ENCODE measurements around the gene RNF31. TPM values are rescaled to one million over a fixed set of nuclear protein-coding genes. Genes with fewer than 3 reads are reported as not detected.

RNF31 gene
- total and polyA plus RNA-seq, 2 donors (not counting 1 experiment from before 2014, with no cell fraction given) = 69.8 to 103 TPM

GRCh38 chr14:24100197-24100981 is 46.9 kb upstream of the RNF31 start:
- H3K27me3 Mint-ChIP-seq = no peaks in the 10 kb centered on the region
- intact Hi-C loops (cut with micrococcal nuclease) = loop anchor here (10.0 kb wide), 1 partner anchor 116 kb away; the partner anchor contains the start of gene DHRS4L2
- no peak for TF ChIP-seq EZH2 (IDR thresholded peaks at IDR 0.05; ENCODE audit: borderline replicate concordance, insufficient read depth, low read depth, low read length, poor library complexity, severe bottlenecking)
- TF ChIP-seq, protein P1, sequence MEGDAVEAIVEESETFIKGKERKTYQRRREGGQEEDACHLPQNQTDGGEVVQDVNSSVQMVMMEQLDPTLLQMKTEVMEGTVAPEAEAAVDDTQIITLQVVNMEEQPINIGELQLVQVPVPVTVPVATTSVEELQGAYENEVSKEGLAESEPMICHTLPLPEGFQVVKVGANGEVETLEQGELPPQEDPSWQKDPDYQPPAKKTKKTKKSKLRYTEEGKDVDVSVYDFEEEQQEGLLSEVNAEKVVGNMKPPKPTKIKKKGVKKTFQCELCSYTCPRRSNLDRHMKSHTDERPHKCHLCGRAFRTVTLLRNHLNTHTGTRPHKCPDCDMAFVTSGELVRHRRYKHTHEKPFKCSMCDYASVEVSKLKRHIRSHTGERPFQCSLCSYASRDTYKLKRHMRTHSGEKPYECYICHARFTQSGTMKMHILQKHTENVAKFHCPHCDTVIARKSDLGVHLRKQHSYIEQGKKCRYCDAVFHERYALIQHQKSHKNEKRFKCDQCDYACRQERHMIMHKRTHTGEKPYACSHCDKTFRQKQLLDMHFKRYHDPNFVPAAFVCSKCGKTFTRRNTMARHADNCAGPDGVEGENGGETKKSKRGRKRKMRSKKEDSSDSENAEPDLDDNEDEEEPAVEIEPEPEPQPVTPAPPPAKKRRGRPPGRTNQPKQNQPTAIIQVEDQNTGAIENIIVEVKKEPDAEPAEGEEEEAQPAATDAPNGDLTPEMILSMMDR (IDR thresholded peaks at IDR 0.05) = no peak
- POLR2A ChIA-PET = no interaction called here
- peak overlapping the region; percentile 50 for H3K27ac Mint-ChIP-seq
- DNase-seq = no peak
- H3K27ac ChIP-seq (ENCODE audit: low read length in 2 of 2) = no peak overlapping the region
- no peaks in the 10 kb centered on the region for H3K9me3 ChIP-seq (ENCODE audit: control extremely low read depth in 1 of 3, control insufficient read depth in 2 of 3, insufficient read depth in 1 of 3, low read length in 2 of 3)
- no peak overlapping the region for H3K9ac ChIP-seq (ENCODE audit: low read length)
- WGBS (ENCODE audit: insufficient coverage) = 100% methylated on average over 3 of the region's 4 CpGs
- H3K4me3 Mint-ChIP-seq = no peak overlapping the region
- no peaks in the 10 kb centered on the region for H3K9me3 Mint-ChIP-seq (ENCODE audit: insufficient read depth)
- ATAC-seq (ENCODE audit: low read depth) = no peak
- CTCF ChIA-PET = interaction anchor here (1.2 to 11.7 kb wide), 4 partner anchors 7 to 42 kb away, joined by 4 to 292 read pairs (median 6); partner anchors contain the start of gene PCK2
- H3K36me3 ChIP-seq (replicated peaks in 1 of 2; ENCODE audit: control extremely low read depth in 1 of 2, control insufficient read depth in 1 of 2, extremely low read depth in 1 of 2, insufficient read depth in 2 of 2, low read length in 1 of 2) = peaks cover 2 to 69% of the 10 kb centered on the region in 2 experiments
- no peak overlapping the region for H3K4me2 ChIP-seq (replicated peaks; ENCODE audit: low read depth, low read length, poor library complexity, severe bottlenecking)
- H2AFZ ChIP-seq (ENCODE audit: insufficient read depth, low read depth, low read length, poor library complexity, severe bottlenecking) = no peak overlapping the region
- H3K4me1 ChIP-seq (ENCODE audit: control insufficient read depth in 2 of 2, insufficient read depth in 2 of 2, low read length in 2 of 2) = peaks cover 5 to 13% of the 10 kb centered on the region in 2 donors
- H3K4me3 ChIP-seq (ENCODE audit: control extremely low read depth in 1 of 5, extremely low read depth in 1 of 5, insufficient read depth in 1 of 5, low read depth in 2 of 5, low read length in 4 of 5) = no peak overlapping the region
- peaks cover 13% of the 10 kb centered on the region for H3K4me1 Mint-ChIP-seq
- peaks cover 7% of the 10 kb centered on the region for H4K20me1 ChIP-seq (ENCODE audit: control insufficient read depth, insufficient read depth, low read length, poor library complexity, severe bottlenecking)
- H3K27me3 ChIP-seq (replicated peaks in 1 of 4; ENCODE audit: control extremely low read depth in 1 of 4, control insufficient read depth in 3 of 4, insufficient read depth in 4 of 4, low read length in 3 of 4) = no peaks in the 10 kb centered on the region
- H3K79me2 ChIP-seq (ENCODE audit: control insufficient read depth, insufficient read depth, low read length) = peaks cover 34% of the 10 kb centered on the region

DNA sequence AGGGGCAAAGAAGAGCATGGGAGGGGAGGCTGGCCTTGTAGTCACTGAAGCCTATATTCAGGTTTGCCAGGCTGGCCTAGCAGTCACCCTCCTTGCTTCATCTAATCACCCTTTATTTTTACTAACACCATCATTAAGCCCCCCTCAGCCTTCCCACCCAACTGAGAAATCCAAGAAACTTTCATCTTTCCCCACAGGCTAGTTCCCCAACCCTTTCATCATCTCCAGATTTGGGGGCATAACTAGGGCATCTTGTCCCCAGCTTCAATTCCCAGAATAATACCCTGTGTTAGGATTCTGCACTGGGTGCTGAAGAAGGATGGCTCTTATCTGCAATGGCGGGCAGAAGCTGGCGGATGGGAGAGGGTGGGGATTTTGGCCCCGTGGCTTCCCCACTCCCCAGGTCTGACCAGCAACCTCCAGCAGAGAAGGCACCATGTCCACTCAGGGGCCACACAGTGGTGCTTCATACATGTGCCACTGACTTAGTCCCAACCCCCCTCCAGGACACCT is 46.3 kb upstream of the RNF31 start:
- DNase-seq = no peak
- H3K9me3 Mint-ChIP-seq (ENCODE audit: insufficient read depth) = no peaks in the 10 kb centered on the region
- no peak for ATAC-seq (ENCODE audit: low read depth)
- H4K20me1 ChIP-seq (ENCODE audit: control insufficient read depth, insufficient read depth, low read length, poor library complexity, severe bottlenecking) = peaks cover 7% of the 10 kb centered on the region
- POLR2A ChIA-PET = interaction anchor here (1.1 kb wide), 1 partner anchor 43 kb away, joined by 3 read pairs; no protein-coding TSS in a partner anchor
- peak overlapping the region; percentile 50 for H3K27ac Mint-ChIP-seq
- H2AFZ ChIP-seq (ENCODE audit: insufficient read depth, low read depth, low read length, poor library complexity, severe bottlenecking) = no peak overlapping the region
- H3K9ac ChIP-seq (ENCODE audit: low read length) = no peak overlapping the region
- no peak overlapping the region for H3K4me2 ChIP-seq (replicated peaks; ENCODE audit: low read depth, low read length, poor library complexity, severe bottlenecking)
- CTCF ChIA-PET = interaction anchor here (1.2 to 11.7 kb wide), 4 partner anchors 8 to 42 kb away, joined by 4 to 292 read pairs (median 6); partner anchors contain the start of gene PCK2
- peaks cover 0 to 7% of the 10 kb centered on the region in 2 donors for H3K4me1 ChIP-seq (ENCODE audit: control insufficient read depth in 2 of 2, insufficient read depth in 2 of 2, low read length in 2 of 2)
- WGBS (ENCODE audit: insufficient coverage) = no CpG with 5 or more reads among the region's 3 CpGs
- peaks cover 29% of the 10 kb centered on the region for H3K79me2 ChIP-seq (ENCODE audit: control insufficient read depth, insufficient read depth, low read length)
- H3K9me3 ChIP-seq (ENCODE audit: control extremely low read depth in 1 of 3, control insufficient read depth in 2 of 3, insufficient read depth in 1 of 3, low read length in 2 of 3) = no peaks in the 10 kb centered on the region
- no peak overlapping the region for H3K27ac ChIP-seq (ENCODE audit: low read length in 2 of 2)
- H3K36me3 ChIP-seq (replicated peaks in 1 of 2; ENCODE audit: control extremely low read depth in 1 of 2, control insufficient read depth in 1 of 2, extremely low read depth in 1 of 2, insufficient read depth in 2 of 2, low read length in 1 of 2) = peaks cover 2 to 69% of the 10 kb centered on the region in 2 experiments
- H3K4me1 Mint-ChIP-seq = peaks cover 8% of the 10 kb centered on the region
- no peaks in the 10 kb centered on the region for H3K27me3 Mint-ChIP-seq
- intact Hi-C loops (cut with micrococcal nuclease) = loop anchor here (10.0 kb wide), 1 partner anchor 116 kb away; the partner anchor contains the start of gene DHRS4L2
- TF ChIP-seq, protein P1 (IDR thresholded peaks at IDR 0.05) = no peak
- TF ChIP-seq EZH2 (IDR thresholded peaks at IDR 0.05; ENCODE audit: borderline replicate concordance, insufficient read depth, low read depth, low read length, poor library complexity, severe bottlenecking) = no peak
- H3K4me3 Mint-ChIP-seq = no peak overlapping the region
- H3K27me3 ChIP-seq (replicated peaks in 1 of 4; ENCODE audit: control extremely low read depth in 1 of 4, control insufficient read depth in 3 of 4, insufficient read depth in 4 of 4, low read length in 3 of 4) = no peaks in the 10 kb centered on the region
- no peak overlapping the region for H3K4me3 ChIP-seq (ENCODE audit: control extremely low read depth in 1 of 5, extremely low read depth in 1 of 5, insufficient read depth in 1 of 5, low read depth in 2 of 5, low read length in 4 of 5)
